GM23248 (cell line): ENCODE data around the gene PEMT. TPM values are rescaled to one million over a fixed set of nuclear protein-coding genes. Genes with fewer than 3 reads are reported as not detected.

ENCODE experiments used
- DNase-seq: peaks from one replicate; pipeline ENCODE4 v3.0.0-alpha.2; 2015
- H2AFZ ChIP-seq: fragments of 200-600 bp; sonication (generic); 2 replicates; pipeline ENCODE4 v1.6.1; 2016; ENCODE audit warnings: antibody characterized with exemption
- H3F3A ChIP-seq: fragments of 200-600 bp; sonication (generic); 2 replicates; pipeline ENCODE4 v1.6.1; 2016; ENCODE audit warnings: mild to moderate bottlenecking, antibody characterized with exemption, mixed run types; ENCODE audit not compliant: insufficient read depth
- H3K27ac ChIP-seq: fragments of 200-600 bp; sonication (generic); 2 replicates; pipeline ENCODE4 v1.5.1; 2016; ENCODE audit warnings: mild to moderate bottlenecking
- H3K27me3 ChIP-seq: fragments of 200-600 bp; sonication (generic); replicated peaks from 2 replicates; pipeline ENCODE4 v1.6.1; 2016; ENCODE audit warnings: mild to moderate bottlenecking; ENCODE audit not compliant: insufficient read depth
- H3K36me3 ChIP-seq: fragments of 200-600 bp; sonication (generic); 2 replicates; pipeline ENCODE4 v1.6.1; 2016; ENCODE audit warnings: low read depth, mild to moderate bottlenecking
- H3K4me1 ChIP-seq: fragments of 200-600 bp; sonication (generic); 2 replicates; pipeline ENCODE4 v1.6.1; 2016; ENCODE audit warnings: mild to moderate bottlenecking; ENCODE audit not compliant: insufficient read depth
- H3K4me2 ChIP-seq: fragments of 200-600 bp; sonication (generic); one replicate; pipeline ENCODE4 v1.6.1; 2016; ENCODE audit warnings: mild to moderate bottlenecking; ENCODE audit not compliant: unreplicated experiment
- H3K4me3 ChIP-seq: fragments of 200-600 bp; sonication (generic); 2 replicates; pipeline ENCODE4 v1.5.1; 2016; ENCODE audit warnings: mild to moderate bottlenecking
- H3K79me2 ChIP-seq: fragments of 200-600 bp; sonication (generic); 2 replicates; pipeline ENCODE4 v1.6.1; 2016; ENCODE audit warnings: mild to moderate bottlenecking; ENCODE audit not compliant: insufficient read depth
- H3K9ac ChIP-seq: fragments of 200-600 bp; sonication (generic); 2 replicates; pipeline ENCODE4 v1.6.1; 2016; ENCODE audit warnings: mild to moderate bottlenecking
- H3K9me2 ChIP-seq: fragments of 200-600 bp; sonication (generic); 2 replicates; pipeline ENCODE4 v1.6.1; 2016; ENCODE audit warnings: mixed run types, mild to moderate bottlenecking, moderate library complexity; ENCODE audit not compliant: insufficient read depth
- H3K9me3 ChIP-seq: fragments of 200-600 bp; sonication (generic); one replicate; pipeline ENCODE4 v1.6.1; 2017; ENCODE audit warnings: low read depth
- H4K20me1 ChIP-seq: fragments of 200-600 bp; sonication (generic); 2 replicates; pipeline ENCODE4 v1.6.0; 2016; ENCODE audit not compliant: insufficient read depth
- EZH2 ChIP-seq: fragments of 200-600 bp; sonication (generic); IDR thresholded peaks from 2 replicates; pipeline ENCODE4 v1.6.1; 2018; ENCODE audit warnings: antibody characterized with exemption, mild to moderate bottlenecking; ENCODE audit not compliant: insufficient read depth, poor library complexity, severe bottlenecking
- EZH2phosphoT487 ChIP-seq: fragments of 200-600 bp; sonication (generic); IDR thresholded peaks from 2 replicates; pipeline ENCODE4 v1.6.1; 2018; ENCODE audit warnings: antibody characterized with exemption, moderate library complexity, mild to moderate bottlenecking, low read depth; ENCODE audit not compliant: insufficient read depth
- WGBS, 2 experiments: methylation state at CpG; one replicate each; pipeline ENCODE4 v1.1.6; 2015 to 2017; ENCODE audit warnings: low lambda C conversion rate in 2 of 2, low coverage in 1 of 2; ENCODE audit errors: missing lambda C conversion rate in 2 of 2; 5-methylcytosine and 5-hydroxymethylcytosine counted together
- in situ Hi-C: fragments of 300-500 bp; cut with MboI; formaldehyde crosslinking; loops from 2 replicates; pipeline ENCODE4 v1.15.0; 2020
- polyA plus RNA-seq: library from polyadenylated mRNA; unstranded; fragments of >200 nt; fragmentation: Nextera tagmentation; extraction: Ambion mirVana; gene quantifications from 2 replicates; pipeline ENCODE4 v1.2.1, GENCODE V29; 2016
- total RNA-seq: library from RNA; depleted of rRNA; stranded (reverse); fragments of >200 nt; shearing (Covaris generic); gene quantifications from 2 replicates; pipeline ENCODE4 v1.2.3, GENCODE V29; 2014

The PEMT gene
- total and polyA plus RNA-seq, 2 experiments from 2014 or later, result 62.0 to 68.7 TPM

DNA sequence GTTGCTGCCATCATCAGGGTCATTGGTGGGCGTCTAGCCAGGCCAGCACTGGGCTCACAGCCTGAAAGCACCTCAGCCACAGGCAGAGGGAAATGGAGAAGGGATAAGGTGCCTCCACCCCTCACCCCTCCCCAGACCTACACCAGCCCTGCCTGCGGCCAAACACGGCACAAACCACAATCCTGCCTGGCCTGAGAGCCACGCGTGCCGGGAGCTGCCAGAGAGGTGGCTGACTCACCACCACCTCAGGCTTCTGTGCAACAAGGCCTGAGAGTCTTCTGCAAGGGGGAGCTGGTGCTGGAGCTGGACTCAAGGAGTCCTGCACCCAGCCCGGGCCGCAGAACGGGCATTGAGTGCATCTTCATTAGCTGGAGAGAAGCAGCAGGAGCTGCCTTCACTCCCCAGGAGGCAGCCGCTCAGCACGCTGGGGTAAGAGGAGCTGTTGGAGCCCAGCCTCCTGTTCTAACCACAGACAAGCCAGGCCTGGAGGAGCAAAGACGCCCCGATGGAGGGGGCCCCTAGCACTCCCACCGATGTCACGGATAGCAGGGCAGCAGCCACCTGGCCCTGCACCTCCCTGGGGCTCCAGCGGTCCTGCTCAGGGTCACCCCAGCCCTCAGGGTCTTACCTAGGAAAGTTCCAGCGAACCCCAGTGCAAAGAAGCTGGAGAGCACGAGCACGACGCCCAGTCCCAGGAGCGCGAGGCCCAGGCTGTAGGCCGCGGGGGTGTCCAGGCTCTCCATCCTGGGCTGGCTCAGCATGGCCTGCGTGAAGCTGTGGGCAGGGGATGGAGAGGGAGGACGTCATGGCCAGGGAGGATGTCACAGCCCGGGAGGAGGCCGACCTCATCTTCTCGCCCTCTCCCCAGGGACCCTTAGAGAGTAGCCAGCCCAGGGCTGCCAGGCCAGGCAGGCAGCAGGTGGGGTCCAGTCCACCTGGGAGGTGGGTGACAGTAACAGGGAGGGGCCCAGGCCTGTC is 79.3 kb downstream of the PEMT start:
- Histone ChIP-seq H3K27ac (no peak overlapping the region), H3K4me1 (no peaks in the 10 kb centered on the region)
- in situ Hi-C loops, result no loop called here

GRCh38 chr17:17511293-17511741 is 80.2 kb downstream of the PEMT start:
- Histone ChIP-seq H3K4me2 (no peak overlapping the region), H3F3A (no peaks in the 10 kb centered on the region), H3K79me2 (no peaks in the 10 kb centered on the region), H3K4me1 (no peaks in the 10 kb centered on the region), H3K9ac (no peak overlapping the region), H4K20me1 (no peaks in the 10 kb centered on the region), H2AFZ (no peak overlapping the region), H3K9me2 (no peaks in the 10 kb centered on the region), H3K36me3 (no peaks in the 10 kb centered on the region), H3K27me3 (no peaks in the 10 kb centered on the region), H3K27ac (no peak overlapping the region), H3K9me3 (no peaks in the 10 kb centered on the region), H3K4me3 (no peak overlapping the region)
- DNase-seq, result no peak
- no peak for TF ChIP-seq EZH2phosphoT487
- TF ChIP-seq EZH2, result no peak
- in situ Hi-C loops, result no loop called here
- WGBS, 2 experiments, result 82 to 90% methylated on average over 8 to 12 of the region's 12 CpGs

More for the DNA sequence above, 79.3 kb downstream of the PEMT start:
- H3K9ac ChIP-seq, result no peak overlapping the region
- WGBS, 2 experiments, result 75 to 77% methylated on average over 29 of the region's 29 CpGs
- H3K9me3 ChIP-seq, result no peaks in the 10 kb centered on the region
- peak; percentile 95 for DNase-seq
- no peaks in the 10 kb centered on the region for H3F3A ChIP-seq
- no peak overlapping the region for H2AFZ ChIP-seq
- no peaks in the 10 kb centered on the region for H3K79me2 ChIP-seq
- H3K4me2 ChIP-seq, result no peak overlapping the region
- no peaks in the 10 kb centered on the region for H3K27me3 ChIP-seq
- H3K36me3 ChIP-seq, result no peaks in the 10 kb centered on the region
- no peaks in the 10 kb centered on the region for H4K20me1 ChIP-seq
- H3K9me2 ChIP-seq, result no peaks in the 10 kb centered on the region
- TF ChIP-seq EZH2phosphoT487, result no peak
- no peak overlapping the region for H3K4me3 ChIP-seq

GRCh38 chr17:17510456-17511292 is 80.8 kb downstream of the PEMT start:
- Histone ChIP-seq H4K20me1 (no peaks in the 10 kb centered on the region), H3F3A (no peaks in the 10 kb centered on the region), H3K9ac (no peak overlapping the region), H3K9me2 (no peaks in the 10 kb centered on the region), H3K9me3 (no peaks in the 10 kb centered on the region), H3K79me2 (no peaks in the 10 kb centered on the region), H3K27ac (no peak overlapping the region), H3K27me3 (no peaks in the 10 kb centered on the region), H3K4me2 (no peak overlapping the region), H2AFZ (no peak overlapping the region), H3K36me3 (no peaks in the 10 kb centered on the region), H3K4me3 (no peak overlapping the region), H3K4me1 (no peaks in the 10 kb centered on the region)
- no peak for DNase-seq
- in situ Hi-C loops, result no loop called here
- WGBS, 2 experiments, result 91 to 94% methylated on average over 18 to 20 of the region's 20 CpGs
- TF ChIP-seq EZH2phosphoT487 (no peak), EZH2 (no peak)

DNA sequence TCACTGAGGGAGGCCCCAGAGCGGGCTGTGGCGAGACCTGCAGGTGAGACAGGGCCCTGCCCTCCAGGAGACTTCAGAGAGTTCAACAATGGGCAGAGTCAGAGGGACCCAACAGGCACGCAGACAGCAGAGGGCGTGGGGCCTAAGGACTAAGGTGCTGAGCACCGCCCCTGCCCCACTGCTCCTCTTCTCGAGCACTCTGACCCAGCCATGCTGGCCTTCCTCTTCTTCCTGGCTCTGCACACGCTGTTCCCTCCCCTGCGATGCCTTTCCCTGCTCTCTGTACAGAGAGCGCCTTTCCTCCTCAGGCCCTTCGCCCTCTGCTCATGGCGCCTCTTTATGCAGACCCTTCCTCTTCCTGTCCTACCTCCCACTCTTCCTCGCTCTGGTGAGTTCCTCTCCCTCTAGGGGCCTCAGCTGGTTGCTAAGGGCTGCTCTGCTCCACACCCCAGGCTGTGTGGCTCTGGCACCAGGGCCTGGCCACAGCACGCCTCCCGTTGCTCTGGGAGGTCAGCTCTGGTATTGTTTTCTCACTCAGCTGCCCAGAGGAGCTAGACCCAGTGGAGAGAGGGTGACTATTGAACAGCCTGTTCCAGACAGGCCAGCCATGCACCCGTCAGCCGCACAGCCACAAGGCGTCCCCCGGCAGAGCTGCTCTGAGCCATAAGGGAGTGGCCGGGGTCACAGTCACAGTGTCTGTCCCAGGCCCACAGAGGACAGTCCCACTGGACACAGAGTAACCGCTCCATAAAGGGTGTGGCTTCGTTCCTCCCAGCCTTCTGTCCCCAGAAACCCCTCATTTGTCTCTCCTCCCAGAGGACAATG is 81.7 kb downstream of the PEMT start:
- WGBS, 2 experiments, result 93 to 96% methylated on average over 20 to 21 of the region's 21 CpGs
- H3K9me2 ChIP-seq, result no peaks in the 10 kb centered on the region
- no peaks in the 10 kb centered on the region for H3K79me2 ChIP-seq
- H2AFZ ChIP-seq, result no peak overlapping the region
- H3K27me3 ChIP-seq, result no peaks in the 10 kb centered on the region
- no peaks in the 10 kb centered on the region for H4K20me1 ChIP-seq
- TF ChIP-seq EZH2 (no peak), EZH2phosphoT487 (no peak)
- no peaks in the 10 kb centered on the region for H3K9me3 ChIP-seq
- H3F3A ChIP-seq, result no peaks in the 10 kb centered on the region
- H3K36me3 ChIP-seq, result no peaks in the 10 kb centered on the region
- no peak overlapping the region for H3K4me2 ChIP-seq
- H3K4me1 ChIP-seq, result no peaks in the 10 kb centered on the region
- in situ Hi-C loops, result no loop called here
- no peak for DNase-seq
- no peak overlapping the region for H3K27ac ChIP-seq
- no peak overlapping the region for H3K9ac ChIP-seq
- no peak overlapping the region for H3K4me3 ChIP-seq
